WTC11 (cell line): ENCODE data around the gene KCTD3. TPM values are rescaled to one million over a fixed set of nuclear protein-coding genes. Genes with fewer than 3 reads are reported as not detected.

ENCODE experiments used
- ATAC-seq: fragments of 200-7000 bp; cut with Tn5 transposase; 2 replicates; pipeline ENCODE4 v1.10.0; 2021; ENCODE audit warnings: mild to moderate bottlenecking, moderate library complexity
- CTCF ChIA-PET: fragments of 300-600 bp; sonication (Branson Sonifier 250); formaldehyde crosslinking; loops from one replicate; lab custom pipeline; 2021; ENCODE audit warnings: antibody characterized with exemption; lab: Charles Lee
- POLR2A ChIA-PET: fragments of 350-600 bp; sonication (Branson Sonifier 250); formaldehyde crosslinking; loops from one replicate; lab custom pipeline; 2021; ENCODE audit warnings: antibody characterized with exemption; lab: Charles Lee
- DNase-seq: peaks from one replicate; pipeline ENCODE4 v3.0.0; 2021; ENCODE audit warnings: low spot score
- H3K27ac Mint-ChIP-seq: 2 replicates; pipeline ENCODE4 v1.8.0; 2021; ENCODE audit warnings: mixed read lengths
- H3K27me3 Mint-ChIP-seq: 2 replicates; pipeline ENCODE4 v1.8.0; 2021; ENCODE audit warnings: low read depth, mild to moderate bottlenecking, moderate library complexity, mixed read lengths
- H3K36me3 Mint-ChIP-seq: 2 replicates; pipeline ENCODE4 v1.8.0; 2021; ENCODE audit warnings: mixed read lengths
- H3K4me1 Mint-ChIP-seq: 2 replicates; pipeline ENCODE4 v1.8.0; 2022; ENCODE audit warnings: mixed read lengths
- H3K4me3 Mint-ChIP-seq: 2 replicates; pipeline ENCODE4 v1.8.0; 2021; ENCODE audit warnings: mild to moderate bottlenecking, moderate library complexity, mixed read lengths
- H3K9me3 Mint-ChIP-seq: 2 replicates; pipeline ENCODE4 v1.8.0; 2021; ENCODE audit warnings: mixed read lengths
- AR ChIP-seq: fragments of 250-450 bp; sonication (Bioruptor Pico); IDR thresholded peaks from 2 replicates; pipeline ENCODE4 v1.9.0; 2021; ENCODE audit warnings: mild to moderate bottlenecking
- CREB1 ChIP-seq: sonication (generic); formaldehyde crosslinking; IDR thresholded peaks from 2 replicates; pipeline ENCODE4 v1.8.0; 2023; ENCODE audit warnings: mild to moderate bottlenecking, missing genetic modification reagents
- ESRRA ChIP-seq: sonication (generic); formaldehyde crosslinking; IDR thresholded peaks from 2 replicates; pipeline ENCODE4 v1.8.1; 2022; ENCODE audit warnings: mild to moderate bottlenecking, missing genetic modification reagents, borderline replicate concordance
- GTF2I ChIP-seq: fragments of 250-450 bp; sonication (Bioruptor Pico); conservative IDR thresholded peaks from 2 replicates; pipeline ENCODE4 v1.4.0; 2021; ENCODE audit warnings: mild to moderate bottlenecking
- MYBL2 ChIP-seq: sonication (generic); formaldehyde crosslinking; IDR thresholded peaks from 2 replicates; pipeline ENCODE4 v1.8.1; 2023; ENCODE audit warnings: mild to moderate bottlenecking, moderate library complexity, missing genetic modification reagents
- STAT6 ChIP-seq: sonication (generic); formaldehyde crosslinking; conservative IDR thresholded peaks from 2 replicates; pipeline ENCODE4 v1.8.1; 2023; ENCODE audit warnings: mild to moderate bottlenecking, low read depth, missing genetic modification reagents, moderate library complexity
- USF1 ChIP-seq: sonication (generic); formaldehyde crosslinking; IDR thresholded peaks from 2 replicates; pipeline ENCODE4 v1.8.0; 2022; ENCODE audit warnings: mild to moderate bottlenecking, missing genetic modification reagents
- USF2 ChIP-seq: sonication (generic); formaldehyde crosslinking; IDR thresholded peaks from 2 replicates; pipeline ENCODE4 v1.8.1; 2023; ENCODE audit warnings: mild to moderate bottlenecking, missing genetic modification reagents, moderate library complexity
- ZNF416 ChIP-seq: fragments of 250-450 bp; sonication (Bioruptor Pico); IDR thresholded peaks from 2 replicates; pipeline ENCODE4 v1.9.0; 2021; ENCODE audit warnings: mild to moderate bottlenecking, inconsistent platforms
- ZNF532 ChIP-seq: fragments of 250-450 bp; sonication (Bioruptor Pico); IDR thresholded peaks from 2 replicates; pipeline ENCODE4 v1.9.0; 2021; ENCODE audit warnings: mild to moderate bottlenecking, borderline replicate concordance
- total RNA-seq: library from RNA; stranded (reverse); gene quantifications from 3 replicates; pipeline ENCODE4 v1.2.3, GENCODE V29; 2021
- TF ChIP-seq, protein P1 (sequence below): sonication (generic); formaldehyde crosslinking; IDR thresholded peaks from 2 replicates; pipeline ENCODE4 v1.8.1; 2023; ENCODE audit warnings: mild to moderate bottlenecking, missing genetic modification reagents
- TF ChIP-seq, protein P2 (sequence below): sonication (generic); formaldehyde crosslinking; IDR thresholded peaks from 2 replicates; pipeline ENCODE4 v1.8.1; 2022; ENCODE audit warnings: missing genetic modification reagents, borderline replicate concordance

Gene KCTD3
- total RNA-seq, 1 experiment from 2014 or later = 55.6 TPM

- TF ChIP-seq AR (CRISPR knock-in tag) (no peak), GTF2I (CRISPR knock-in tag) (no peak), ZNF532 (CRISPR knock-in tag) (no peak), ESRRA (CRISPR knock-in tag) (no peak), MYBL2 (CRISPR knock-in tag) (no peak), ZNF416 (CRISPR knock-in tag) (no peak), USF1 (CRISPR knock-in tag) (no peak), CREB1 (no peak)
- TF ChIP-seq, protein P1, sequence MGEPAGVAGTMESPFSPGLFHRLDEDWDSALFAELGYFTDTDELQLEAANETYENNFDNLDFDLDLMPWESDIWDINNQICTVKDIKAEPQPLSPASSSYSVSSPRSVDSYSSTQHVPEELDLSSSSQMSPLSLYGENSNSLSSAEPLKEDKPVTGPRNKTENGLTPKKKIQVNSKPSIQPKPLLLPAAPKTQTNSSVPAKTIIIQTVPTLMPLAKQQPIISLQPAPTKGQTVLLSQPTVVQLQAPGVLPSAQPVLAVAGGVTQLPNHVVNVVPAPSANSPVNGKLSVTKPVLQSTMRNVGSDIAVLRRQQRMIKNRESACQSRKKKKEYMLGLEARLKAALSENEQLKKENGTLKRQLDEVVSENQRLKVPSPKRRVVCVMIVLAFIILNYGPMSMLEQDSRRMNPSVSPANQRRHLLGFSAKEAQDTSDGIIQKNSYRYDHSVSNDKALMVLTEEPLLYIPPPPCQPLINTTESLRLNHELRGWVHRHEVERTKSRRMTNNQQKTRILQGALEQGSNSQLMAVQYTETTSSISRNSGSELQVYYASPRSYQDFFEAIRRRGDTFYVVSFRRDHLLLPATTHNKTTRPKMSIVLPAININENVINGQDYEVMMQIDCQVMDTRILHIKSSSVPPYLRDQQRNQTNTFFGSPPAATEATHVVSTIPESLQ = no peak
- TF ChIP-seq, protein P2, sequence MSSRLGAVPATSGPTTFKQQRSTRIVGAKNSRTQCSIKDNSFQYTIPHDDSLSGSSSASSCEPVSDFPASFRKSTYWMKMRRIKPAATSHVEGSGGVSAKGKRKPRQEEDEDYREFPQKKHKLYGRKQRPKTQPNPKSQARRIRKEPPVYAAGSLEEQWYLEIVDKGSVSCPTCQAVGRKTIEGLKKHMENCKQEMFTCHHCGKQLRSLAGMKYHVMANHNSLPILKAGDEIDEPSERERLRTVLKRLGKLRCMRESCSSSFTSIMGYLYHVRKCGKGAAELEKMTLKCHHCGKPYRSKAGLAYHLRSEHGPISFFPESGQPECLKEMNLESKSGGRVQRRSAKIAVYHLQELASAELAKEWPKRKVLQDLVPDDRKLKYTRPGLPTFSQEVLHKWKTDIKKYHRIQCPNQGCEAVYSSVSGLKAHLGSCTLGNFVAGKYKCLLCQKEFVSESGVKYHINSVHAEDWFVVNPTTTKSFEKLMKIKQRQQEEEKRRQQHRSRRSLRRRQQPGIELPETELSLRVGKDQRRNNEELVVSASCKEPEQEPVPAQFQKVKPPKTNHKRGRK = no peak
Measured at GRCh38 chr1:215523128-215523861, 43.8 kb upstream of the KCTD3 start (continued).

DNA sequence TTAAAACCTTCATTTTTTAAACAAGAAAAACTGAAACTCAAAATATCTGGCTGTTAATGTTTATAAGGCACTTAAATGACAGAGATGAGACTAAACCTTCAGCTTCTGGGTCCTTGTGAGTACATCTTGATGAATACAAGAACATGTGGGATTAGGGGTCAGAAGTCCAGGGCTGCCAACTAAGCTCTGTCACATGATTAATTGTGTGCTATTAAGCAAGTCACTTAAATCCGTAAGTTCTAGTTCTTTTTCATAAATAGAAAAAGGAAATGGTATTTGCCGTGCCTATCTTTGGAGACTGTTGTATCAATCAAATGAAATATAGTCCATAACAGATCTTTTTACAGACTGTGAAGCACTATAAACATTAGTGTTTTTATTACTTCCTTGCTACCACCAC, 43.2 kb upstream of the KCTD3 start:
- Mint-ChIP-seq H3K27me3 (no peaks in the 10 kb centered on the region), H3K4me1 (no peaks in the 10 kb centered on the region), H3K36me3 (no peaks in the 10 kb centered on the region)
- POLR2A ChIA-PET = no interaction called here
- no peak for TF ChIP-seq STAT6 (CRISPR knock-in tag)
- TF ChIP-seq USF2 (CRISPR knock-in tag) = no peak
- TF ChIP-seq, all 79 proteins: peak for 0
- CTCF ChIA-PET = interaction anchor here (0.6 to 1.6 kb wide), 8 partner anchors 343 to 1205 kb away, joined by 3 to 4 read pairs (median 4); no protein-coding TSS in a partner anchor
- Mint-ChIP-seq H3K9me3 (no peaks in the 10 kb centered on the region), H3K27ac (no peak overlapping the region), H3K4me3 (no peak overlapping the region)
- no peak for ATAC-seq
- no peak for DNase-seq
